A673 (cell line): ENCODE measurements around the gene FBXO42.

Experiments used
- EZH2 ChIP-seq: fragments of 200-600 bp; sonication (generic); IDR thresholded peaks from 2 replicates; pipeline ENCODE4 v1.6.1; 2017; ENCODE audit warnings: borderline replicate concordance, low read depth, mild to moderate bottlenecking, mixed read lengths, antibody characterized with exemption, low read length; ENCODE audit not compliant: poor library complexity, severe bottlenecking
- TF ChIP-seq, protein P1 (sequence below): fragments of 300-800, 200-600 bp; sonication (generic); conservative IDR thresholded peaks from 2 replicates; pipeline ENCODE4 v1.5.1; 2017; ENCODE audit warnings: low read depth, mild to moderate bottlenecking, antibody characterized with exemption, low read length, moderate library complexity, mixed read lengths

DNA sequence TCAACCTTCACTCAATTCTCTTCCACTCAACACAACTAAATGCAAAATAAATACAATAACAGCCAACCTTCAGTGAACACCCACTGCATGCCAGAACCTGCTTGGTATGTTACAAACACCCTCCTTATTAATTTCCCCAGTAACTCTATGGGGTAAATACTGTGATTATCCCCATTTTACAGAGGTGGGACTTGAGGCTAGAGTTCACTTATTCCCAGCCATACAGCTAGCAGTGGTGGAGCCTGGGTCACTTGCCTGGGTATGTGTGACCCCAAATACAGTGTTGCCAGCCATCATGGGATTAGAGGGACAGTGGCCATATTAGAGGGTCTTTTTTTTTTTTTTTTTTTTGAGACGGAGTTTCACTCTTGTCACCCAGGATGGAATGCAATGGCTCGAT is 116.9 kb downstream of the FBXO42 start:
- TF ChIP-seq, protein P1, sequence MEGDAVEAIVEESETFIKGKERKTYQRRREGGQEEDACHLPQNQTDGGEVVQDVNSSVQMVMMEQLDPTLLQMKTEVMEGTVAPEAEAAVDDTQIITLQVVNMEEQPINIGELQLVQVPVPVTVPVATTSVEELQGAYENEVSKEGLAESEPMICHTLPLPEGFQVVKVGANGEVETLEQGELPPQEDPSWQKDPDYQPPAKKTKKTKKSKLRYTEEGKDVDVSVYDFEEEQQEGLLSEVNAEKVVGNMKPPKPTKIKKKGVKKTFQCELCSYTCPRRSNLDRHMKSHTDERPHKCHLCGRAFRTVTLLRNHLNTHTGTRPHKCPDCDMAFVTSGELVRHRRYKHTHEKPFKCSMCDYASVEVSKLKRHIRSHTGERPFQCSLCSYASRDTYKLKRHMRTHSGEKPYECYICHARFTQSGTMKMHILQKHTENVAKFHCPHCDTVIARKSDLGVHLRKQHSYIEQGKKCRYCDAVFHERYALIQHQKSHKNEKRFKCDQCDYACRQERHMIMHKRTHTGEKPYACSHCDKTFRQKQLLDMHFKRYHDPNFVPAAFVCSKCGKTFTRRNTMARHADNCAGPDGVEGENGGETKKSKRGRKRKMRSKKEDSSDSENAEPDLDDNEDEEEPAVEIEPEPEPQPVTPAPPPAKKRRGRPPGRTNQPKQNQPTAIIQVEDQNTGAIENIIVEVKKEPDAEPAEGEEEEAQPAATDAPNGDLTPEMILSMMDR, result no peak
- TF ChIP-seq EZH2, result no peak
